HPDE6-E6E7 (cell line): ENCODE measurements around the gene TRAF6.
"Not testable (repeated sequence)": the region's sequence is repeated elsewhere in the genome, so short reads cannot be mapped to it uniquely, and the experiment has no call there.

Experiments used
- DNase-seq: peaks from one replicate; pipeline ENCODE4 v3.0.0; 2011; ENCODE audit warnings: missing footprints; ENCODE audit errors: extremely low spot score

Gene TRAF6

GRCh38 chr11:36493332-36493731 is 16.7 kb downstream of the TRAF6 start:
- DNase-seq: no peak

- no peak for DNase-seq
These were observed 17.3 kb downstream of the TRAF6 start for GRCh38 chr11:36492724-36493304.

DNA sequence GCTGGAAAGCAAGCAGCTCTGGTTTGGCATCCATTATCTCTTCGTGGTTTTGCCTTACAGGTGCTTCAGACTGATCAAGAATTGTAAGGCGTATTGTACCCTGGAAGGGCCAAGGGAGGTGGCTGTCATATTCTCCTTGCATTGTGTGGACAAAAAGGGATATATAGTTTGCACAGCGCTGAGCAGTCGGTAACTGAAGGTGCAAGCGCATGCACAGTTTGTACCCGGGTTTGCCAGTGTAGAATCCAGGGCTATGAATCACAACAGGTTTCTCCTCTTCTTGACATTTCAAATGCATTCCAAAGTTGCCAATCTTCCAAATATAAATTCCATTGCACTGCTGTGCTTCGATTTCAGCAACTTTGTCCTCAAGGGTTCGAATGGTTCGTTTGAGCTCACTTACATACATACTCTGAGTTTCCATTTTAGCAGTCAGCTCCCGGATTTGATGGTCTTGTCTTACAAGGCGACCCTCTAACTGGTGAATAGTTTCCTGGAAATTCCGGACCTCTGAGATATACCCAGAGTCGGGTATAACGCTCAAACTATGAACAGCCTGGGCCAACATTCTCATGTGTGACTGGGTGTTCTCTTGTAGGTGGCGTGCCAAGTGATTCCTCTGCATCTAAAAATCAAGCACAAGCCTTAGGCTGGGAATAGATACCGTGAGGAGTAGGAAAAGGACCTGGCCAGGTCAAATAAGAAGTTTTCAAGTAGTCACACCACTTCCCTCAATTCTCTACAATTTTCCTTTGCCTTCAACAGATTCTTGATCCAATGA is 19.9 kb downstream of the TRAF6 start:
- no peak for DNase-seq

GRCh38 chr11:36488096-36488495 is 22.0 kb downstream of the TRAF6 start:
- DNase-seq: no peak

- DNase-seq: no peak
These were observed 22.5 kb downstream of the TRAF6 start for GRCh38 chr11:36487619-36488018.

- DNase-seq: no peak
These were observed 24.6 kb downstream of the TRAF6 start for GRCh38 chr11:36485298-36486002.

DNA sequence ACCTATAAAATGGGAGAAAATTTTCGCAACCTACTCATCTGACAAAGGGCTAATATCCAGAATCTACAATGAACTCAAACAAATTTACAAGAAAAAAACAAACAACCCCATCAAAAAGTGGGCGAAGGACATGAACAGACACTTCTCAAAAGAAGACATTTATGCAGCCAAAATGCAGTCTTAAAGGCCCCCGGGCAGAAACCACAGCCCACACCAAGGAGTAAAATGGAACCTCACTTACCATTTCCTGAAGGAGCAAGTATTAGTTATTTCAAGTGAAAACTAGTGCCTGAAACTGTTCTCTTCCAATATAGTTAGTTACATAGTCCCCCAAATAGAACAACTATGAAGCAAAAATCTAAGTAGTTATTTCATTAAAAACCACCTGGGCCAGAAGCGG is 27.0 kb downstream of the TRAF6 start:
- not testable (repeated sequence) for DNase-seq

DNA sequence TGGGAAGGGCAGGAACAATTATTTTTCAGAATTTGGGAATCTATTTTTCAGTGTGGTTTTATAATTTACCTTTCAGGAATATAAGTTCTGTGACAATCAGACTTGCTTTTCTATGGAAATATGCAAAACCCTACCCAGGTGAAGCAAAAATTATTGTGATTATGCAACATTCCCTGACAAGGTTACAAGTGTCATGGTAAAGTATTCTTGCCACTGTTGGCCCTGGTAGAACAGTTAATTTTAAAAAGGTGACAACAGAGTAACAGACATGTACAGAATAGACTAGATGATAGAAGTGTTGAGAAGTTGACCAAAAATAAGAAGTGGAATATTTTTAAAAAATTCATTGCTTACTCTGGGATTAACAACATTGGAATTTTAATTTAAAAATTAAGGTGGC is 29.2 kb downstream of the TRAF6 start:
- no peak for DNase-seq

DNA sequence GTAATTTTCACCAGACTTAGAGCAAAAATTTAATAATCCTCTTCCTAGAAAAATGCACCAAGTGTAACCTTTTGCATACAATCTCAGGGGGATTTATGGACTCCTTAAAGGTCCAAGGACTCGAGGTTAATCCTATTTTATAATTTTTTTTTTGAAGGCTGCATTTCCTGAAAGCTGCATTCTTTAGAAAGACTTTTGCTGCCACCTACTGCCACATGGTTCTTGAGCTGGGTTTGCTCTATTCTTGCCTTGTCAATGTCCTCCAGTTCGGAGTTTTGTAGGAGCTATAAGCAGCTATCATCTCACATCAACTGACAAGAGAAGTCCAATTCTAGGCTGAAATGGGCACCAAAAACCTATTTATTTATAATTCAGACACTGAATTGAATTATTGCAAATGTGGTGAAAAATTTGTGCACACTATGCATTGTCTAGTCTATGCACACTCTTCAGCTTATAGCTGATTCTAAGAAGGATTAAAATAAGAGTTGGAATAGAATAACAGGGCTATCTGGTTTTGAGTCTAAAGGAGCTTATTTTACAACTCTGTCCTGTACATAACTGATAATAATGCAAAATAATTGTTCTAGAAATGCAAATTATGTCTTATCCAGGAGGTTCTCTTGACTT is 31.3 kb downstream of the TRAF6 start:
- DNase-seq: no peak

DNA sequence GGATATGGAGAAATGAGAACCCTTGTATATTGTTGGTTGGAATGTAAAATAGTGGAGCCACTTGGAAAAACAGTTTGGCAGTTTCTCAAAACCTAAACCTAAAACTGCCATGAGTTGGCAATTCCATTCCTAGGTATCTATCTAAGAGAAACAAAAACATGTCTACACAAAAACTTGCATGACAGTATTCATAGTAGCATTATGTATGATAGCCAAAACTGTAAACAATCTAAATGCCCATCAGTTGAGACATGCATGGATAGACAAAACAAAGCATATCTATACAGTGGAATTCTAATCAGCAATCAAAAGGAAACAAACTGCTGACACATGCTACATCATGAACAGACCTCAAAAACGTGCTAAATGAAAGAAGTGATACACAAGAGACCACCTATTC is 34.9 kb downstream of the TRAF6 start:
- DNase-seq: no peak

DNA sequence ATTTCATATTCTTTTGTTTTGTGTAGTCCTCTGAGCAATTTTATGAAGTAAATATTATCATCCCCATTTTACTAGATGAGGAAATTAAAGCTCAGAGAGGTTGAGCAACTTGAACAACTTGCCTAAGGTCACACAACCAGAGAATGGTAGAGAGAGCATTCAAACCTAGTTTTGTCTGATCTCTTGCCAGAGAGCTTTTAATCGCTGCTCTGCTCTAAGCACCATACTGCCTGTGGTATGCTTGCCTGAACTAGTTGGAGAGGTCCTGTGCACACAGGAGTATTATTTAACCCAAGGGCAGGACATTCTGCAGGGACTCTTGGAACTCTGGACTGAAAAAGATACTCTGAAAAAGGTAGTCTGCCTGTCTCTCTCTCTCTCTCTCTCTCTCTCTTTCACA is 38.5 kb downstream of the TRAF6 start:
- DNase-seq: no peak

GRCh38 chr11:36469881-36470802 is 39.9 kb downstream of the TRAF6 start:
- no peak for DNase-seq

DNA sequence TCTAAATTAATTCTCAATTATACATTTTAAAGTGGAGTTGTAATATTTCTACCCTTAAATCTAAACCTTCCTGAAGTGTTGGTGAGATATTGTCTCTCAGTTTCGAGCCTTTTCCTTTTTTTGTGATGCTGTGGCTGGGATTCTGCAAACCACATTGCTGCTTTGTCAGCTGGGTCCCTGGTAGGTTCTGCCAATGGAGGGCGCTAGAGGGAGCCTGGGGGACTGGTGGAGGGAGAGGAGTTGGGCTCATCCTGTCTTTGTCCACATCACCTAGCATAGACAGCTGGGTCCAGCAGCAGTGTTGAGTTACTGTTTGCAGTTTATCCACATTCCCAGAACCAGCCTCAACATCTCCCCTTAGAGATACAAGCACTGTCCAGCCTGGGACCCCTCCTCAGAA is 41.0 kb downstream of the TRAF6 start:
- DNase-seq: no peak

DNA sequence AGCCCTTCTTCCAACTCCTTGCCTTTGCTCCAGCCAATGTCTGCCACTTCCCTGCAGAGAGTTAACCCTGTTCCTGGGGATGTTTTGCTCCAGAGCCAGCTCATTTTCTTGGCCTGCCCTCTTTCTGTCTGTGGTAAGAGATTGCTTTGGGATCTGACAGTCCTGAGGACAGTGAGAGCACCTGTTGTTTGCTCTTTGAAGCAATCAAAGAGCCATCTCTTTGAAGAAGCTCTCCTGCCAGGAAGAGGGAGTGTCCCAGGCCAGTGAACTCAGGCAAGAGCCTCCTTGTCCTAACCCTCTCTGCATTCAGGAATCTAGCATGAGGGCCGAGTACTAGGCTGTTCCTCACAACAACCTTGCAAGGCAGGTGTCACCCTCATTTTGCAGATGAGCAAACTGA is 42.2 kb downstream of the TRAF6 start:
- no peak for DNase-seq

GRCh38 chr11:36467012-36467411 is 43.1 kb downstream of the TRAF6 start:
- DNase-seq: no peak

DNA sequence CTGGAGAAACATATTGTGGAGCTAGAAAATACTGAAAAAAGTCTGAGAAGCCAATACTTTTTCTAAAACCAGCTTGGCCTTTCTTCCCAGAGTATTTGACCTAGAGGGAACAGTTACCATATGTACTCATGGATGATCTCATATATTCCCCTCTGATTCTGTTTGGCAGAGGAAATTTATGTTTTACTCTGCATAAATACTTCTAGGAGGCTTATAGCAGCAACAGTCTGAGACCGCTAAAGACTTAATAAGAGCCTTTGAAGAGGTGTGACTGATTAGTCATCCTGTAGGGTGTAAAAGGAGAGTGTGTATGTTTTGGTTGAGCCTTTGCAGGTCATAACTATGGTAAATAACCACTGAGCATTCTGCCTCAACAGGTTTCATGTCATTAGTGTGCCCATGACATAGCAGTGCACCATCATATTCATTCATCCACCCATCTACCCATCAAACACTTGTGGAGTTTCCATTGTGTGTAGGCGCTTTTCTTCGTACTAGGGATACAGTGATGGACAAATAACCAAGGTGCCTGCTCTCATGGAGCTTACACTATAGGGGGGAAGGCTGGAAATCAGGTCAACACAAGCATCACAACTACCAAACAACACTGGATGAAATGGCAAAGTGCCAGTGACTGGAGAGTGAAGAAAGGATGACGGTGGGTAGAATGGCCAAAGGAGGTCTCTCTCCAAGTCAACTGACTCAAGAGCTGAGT is 44.5 kb downstream of the TRAF6 start:
- DNase-seq: no peak

GRCh38 chr11:36464720-36465119 is 45.4 kb downstream of the TRAF6 start:
- no peak for DNase-seq

DNA sequence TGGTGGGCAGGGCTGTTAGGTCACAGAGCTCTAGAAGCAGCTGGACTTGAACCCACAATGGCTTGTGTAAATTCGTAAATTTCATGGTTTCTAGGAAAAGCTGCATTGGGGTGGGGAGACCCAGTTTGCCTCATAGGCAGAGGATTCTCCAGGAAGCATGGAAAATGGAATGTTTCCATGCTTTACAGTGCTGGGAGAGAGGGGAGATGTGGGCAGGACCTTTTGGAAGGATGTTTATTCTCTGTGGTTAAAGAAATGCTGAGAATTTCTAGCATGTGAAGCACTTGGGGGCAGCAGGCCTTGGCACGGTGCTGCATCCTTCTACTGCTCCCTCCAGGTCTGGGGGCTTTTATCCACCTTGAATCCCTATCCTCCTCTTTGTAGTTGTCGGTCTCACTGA is 46.3 kb downstream of the TRAF6 start:
- DNase-seq: no peak

DNA sequence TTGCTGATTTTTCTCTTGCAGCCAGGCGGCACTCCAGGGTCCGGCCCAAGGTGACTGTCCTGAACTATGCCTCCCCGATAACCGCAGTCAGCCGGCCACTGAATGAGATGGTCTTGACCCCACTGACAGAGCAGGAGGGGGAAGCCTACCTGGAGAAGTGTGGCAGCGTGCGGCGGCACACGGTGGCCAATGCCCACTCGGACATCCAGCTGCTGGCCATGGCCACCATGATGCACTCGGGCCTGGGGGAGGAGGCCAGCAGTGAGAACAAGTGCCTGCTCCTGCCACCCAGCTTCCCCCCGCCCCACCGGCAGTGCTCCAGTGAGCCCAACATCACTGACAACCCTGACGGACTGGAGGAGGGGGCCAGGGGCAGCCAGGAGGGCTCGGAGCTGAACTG is 47.8 kb downstream of the TRAF6 start:
- no peak for DNase-seq

GRCh38 chr11:36460220-36460619 is 49.9 kb downstream of the TRAF6 start:
- DNase-seq: no peak

GRCh38 chr11:36459046-36459445 is 51.0 kb downstream of the TRAF6 start:
- no peak for DNase-seq
